Esophagus muscularis mucosa (tissue), 4 donors: ENCODE measurements around the gene ATAD2B.

Experiments used
- CTCF ChIP-seq, 3 experiments: fragments of 200-600 bp in 2 of 3; fragments of 450-650 bp in 1 of 3; sonication (generic) in 2 of 3; IDR thresholded peaks; one replicate each; pipeline ENCODE4 v1.5.1; 2017 to 2019; ENCODE audit warnings: antibody characterized with exemption in 3 of 3, mild to moderate bottlenecking in 2 of 3, moderate library complexity in 1 of 3
- EP300 ChIP-seq: sonication (generic); formaldehyde crosslinking; IDR thresholded peaks from one replicate; pipeline ENCODE4 v1.6.1; 2017; ENCODE audit warnings: antibody characterized with exemption
- POLR2A ChIP-seq: fragments of 450-650 bp; IDR thresholded peaks from one replicate; pipeline ENCODE4 v1.6.1; 2017; ENCODE audit warnings: antibody characterized with exemption, moderate library complexity, mild to moderate bottlenecking, low read depth
- POLR2AphosphoS5 ChIP-seq, 2 donors: sonication (generic); formaldehyde crosslinking; IDR thresholded peaks; one replicate each; pipeline ENCODE4 v1.6.1; 2017; ENCODE audit warnings: antibody characterized with exemption in 2 of 2

- TF ChIP-seq EP300 (no peak), POLR2AphosphoS5 (IDR thresholded peaks at IDR 0.05) (no peak), POLR2A (no peak), CTCF (IDR thresholded peaks at IDR 0.05) (no peak)
Observed at GRCh38 chr2:23859983-23860382, 66.9 kb downstream of the ATAD2B start.
